ENCODE measurements around the gene RMRP.

DNA sequence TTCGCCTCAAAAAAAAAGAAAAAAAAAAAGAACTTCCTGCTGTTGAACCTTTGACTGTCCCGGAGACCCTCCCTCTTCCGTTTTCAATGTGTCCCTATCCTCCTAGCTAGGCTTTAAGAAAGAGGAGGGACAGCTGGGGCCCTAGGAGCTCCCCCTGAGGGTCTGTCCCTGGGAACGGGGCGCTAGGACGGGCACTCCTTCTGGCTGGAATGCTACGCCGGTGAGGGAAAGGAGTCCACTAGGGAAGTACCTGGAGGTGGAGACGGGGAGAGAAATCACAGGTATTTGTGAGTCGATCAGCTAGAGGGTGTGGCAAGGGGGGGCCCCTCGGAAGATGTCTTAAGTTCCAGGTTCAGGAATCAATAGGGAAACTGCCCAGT, 11.7 kb downstream of the RMRP start:
- TF ChIP-seq GATA2 (IDR thresholded peaks at IDR 0.05; ENCODE audit: low read depth, low read length): no peak
- no peak for TF ChIP-seq GATA3 (IDR thresholded peaks at IDR 0.05; ENCODE audit: low read depth, low read length)
